WTC11 (cell line): ENCODE measurements around the gene PKHD1.

Source experiments
- CREM ChIP-seq: sonication (generic); formaldehyde crosslinking; IDR thresholded peaks from 2 replicates; pipeline ENCODE4 v1.8.1; 2022; ENCODE audit warnings: mild to moderate bottlenecking, missing genetic modification reagents, moderate library complexity
- CTCF ChIP-seq: fragments of 200-600 bp; IDR thresholded peaks from 2 replicates; pipeline ENCODE4 v1.8.0; 2022; ENCODE audit warnings: antibody characterized with exemption
- ESRRA ChIP-seq: sonication (generic); formaldehyde crosslinking; IDR thresholded peaks from 2 replicates; pipeline ENCODE4 v1.8.1; 2022; ENCODE audit warnings: mild to moderate bottlenecking, missing genetic modification reagents, borderline replicate concordance
- GRHL2 ChIP-seq: fragments of 250-450 bp; sonication (Bioruptor Pico); IDR thresholded peaks from 2 replicates; pipeline ENCODE4 v1.8.0; 2022; ENCODE audit warnings: mild to moderate bottlenecking, moderate library complexity; ENCODE audit not compliant: insufficient replicate concordance, severe bottlenecking
- ZNF232 ChIP-seq: sonication (generic); formaldehyde crosslinking; IDR thresholded peaks from 2 replicates; pipeline ENCODE4 v1.8.0; 2022; ENCODE audit warnings: mild to moderate bottlenecking, missing genetic modification reagents
- ZNF396 ChIP-seq: fragments of 250-450 bp; sonication (Bioruptor Pico); IDR thresholded peaks from 2 replicates; pipeline ENCODE4 v1.8.0; 2021; ENCODE audit warnings: mild to moderate bottlenecking, moderate library complexity, borderline replicate concordance
- TF ChIP-seq, protein P1 (sequence below): sonication (generic); formaldehyde crosslinking; IDR thresholded peaks from 2 replicates; pipeline ENCODE4 v1.8.0; 2022; ENCODE audit warnings: mild to moderate bottlenecking, missing genetic modification reagents

- TF ChIP-seq, protein P1, sequence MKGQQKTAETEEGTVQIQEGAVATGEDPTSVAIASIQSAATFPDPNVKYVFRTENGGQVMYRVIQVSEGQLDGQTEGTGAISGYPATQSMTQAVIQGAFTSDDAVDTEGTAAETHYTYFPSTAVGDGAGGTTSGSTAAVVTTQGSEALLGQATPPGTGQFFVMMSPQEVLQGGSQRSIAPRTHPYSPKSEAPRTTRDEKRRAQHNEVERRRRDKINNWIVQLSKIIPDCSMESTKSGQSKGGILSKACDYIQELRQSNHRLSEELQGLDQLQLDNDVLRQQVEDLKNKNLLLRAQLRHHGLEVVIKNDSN (CRISPR knock-in tag), result no peak
- no peak for TF ChIP-seq GRHL2 (CRISPR knock-in tag)
- no peak for TF ChIP-seq CTCF
- TF ChIP-seq ESRRA (CRISPR knock-in tag), result no peak
- TF ChIP-seq CREM, result no peak
- TF ChIP-seq ZNF232 (CRISPR knock-in tag), result no peak
- no peak for TF ChIP-seq ZNF396 (CRISPR knock-in tag)
These were observed 286.8 kb downstream of the PKHD1 start for GRCh38 chr6:51800603-51801002.
